HepG2 (cell line): Measurements from ENCODE around the gene FAF2. TPM values are rescaled to one million over a fixed set of nuclear protein-coding genes. Genes with fewer than 3 reads are reported as not detected.

Experiments
- ATAC-seq: fragments of 200-7000 bp; cut with Tn5 transposase; 3 replicates; pipeline ENCODE4 v1.9.1; 2020; ENCODE audit warnings: mild to moderate bottlenecking, moderate library complexity
- BruUV-seq: library from RNA; stranded (reverse); fragments of 400-500 nt; replicated peaks from 2 replicates; lab custom pipeline; 2021; lab: Mats Ljungman, UMichigan
- CTCF ChIA-PET: fragments of 300-600 bp; formaldehyde crosslinking; extraction: SDS; loops from one replicate; lab custom pipeline; 2021; ENCODE audit warnings: low total read pairs, inconsistent platforms, low intra/inter-chr PET ratio; lab: Yijun Ruan, JAX
- POLR2A ChIA-PET: fragments of 350-600 bp; sonication (Branson Sonifier 250); formaldehyde crosslinking; loops from one replicate; lab custom pipeline; 2020; ENCODE audit warnings: antibody characterized with exemption, inconsistent platforms; lab: Yijun Ruan, JAX
- DNase-seq: peaks from one replicate; pipeline ENCODE4 v3.0.0-alpha.2; 2015; ENCODE audit warnings: low spot score
- FAIRE-seq: peaks from 3 replicates; lab custom pipeline; 2011; peaks lifted over from hg19 to GRCh38; lab: Jason Lieb, UNC
- H2AFZ ChIP-seq: one replicate; pipeline ENCODE4 v1.6.1; 2011; ENCODE audit warnings: low read length, inconsistent platforms
- H3K27ac ChIP-seq: fragments of 300-600 bp; 3 replicates; pipeline ENCODE4 v1.8.0; 2011; ENCODE audit warnings: mixed run types, mild to moderate bottlenecking, mixed read lengths, low read length, inconsistent platforms; ENCODE audit not compliant: insufficient read depth; ENCODE audit errors: extremely low read length
- H3K27me3 ChIP-seq, 2 experiments: fragments of 200-600 bp in 1 of 2; 2 replicates in 1 of 2; 3 replicates in 1 of 2; pipeline versions ENCODE4 v1.6.0 to v1.8.0; 2011; ENCODE audit warnings: low read length in 2 of 2, mild to moderate bottlenecking in 2 of 2, moderate library complexity in 2 of 2, inconsistent platforms in 1 of 2; ENCODE audit not compliant: insufficient read depth in 2 of 2, control insufficient read depth in 1 of 2
- H3K36me3 ChIP-seq, 2 experiments: fragments of 200-600 bp in 1 of 2; replicated peaks in 1 of 2; 2 replicates in 1 of 2; 3 replicates in 1 of 2; pipeline versions ENCODE4 v1.5.1 to v1.8.0; 2011; ENCODE audit warnings: low read length in 2 of 2, inconsistent platforms in 1 of 2; ENCODE audit not compliant: insufficient read depth in 2 of 2, control insufficient read depth in 1 of 2
- H3K4me1 ChIP-seq: 2 replicates; pipeline ENCODE4 v1.5.1; 2012; ENCODE audit warnings: low read length, inconsistent platforms; ENCODE audit not compliant: insufficient read depth
- H3K4me2 ChIP-seq: 2 replicates; pipeline ENCODE4 v1.6.0; 2011; ENCODE audit warnings: low read depth, low read length, inconsistent platforms
- H3K4me3 ChIP-seq, 3 experiments: fragments of 200-600 bp in 1 of 3; sonication (generic), shearing (Covaris generic) in 1 of 3; replicated peaks in 1 of 3; 2 replicates each; pipeline ENCODE4 v1.5.1; 2011 to 2016; ENCODE audit warnings: low read length in 3 of 3, inconsistent platforms in 2 of 3, low read depth in 2 of 3, mild to moderate bottlenecking in 2 of 3, control low read depth in 1 of 3, mixed read lengths in 1 of 3; ENCODE audit not compliant: insufficient read depth in 1 of 3
- H3K79me2 ChIP-seq: one replicate; pipeline ENCODE4 v1.6.1; 2011; ENCODE audit warnings: low read length, inconsistent platforms; ENCODE audit not compliant: insufficient read depth
- H3K9ac ChIP-seq: 2 replicates; pipeline ENCODE4 v1.6.0; 2011; ENCODE audit warnings: mild to moderate bottlenecking, low read depth, low read length, inconsistent platforms; ENCODE audit not compliant: insufficient read depth
- H3K9me3 ChIP-seq: 2 replicates; pipeline ENCODE4 v1.5.1; 2012; ENCODE audit warnings: mild to moderate bottlenecking, low read length
- H4K20me1 ChIP-seq: 2 replicates; pipeline ENCODE4 v1.6.0; 2011; ENCODE audit warnings: inconsistent platforms, mild to moderate bottlenecking, low read length, moderate library complexity; ENCODE audit not compliant: insufficient read depth
- CCAR2 ChIP-seq: fragments of 200-400 bp; formaldehyde crosslinking; optimal IDR thresholded peaks from 2 replicates; pipeline ENCODE3; 2018; ENCODE audit warnings: low read depth, mild to moderate bottlenecking, low read length, moderate library complexity
- ELF3 ChIP-seq: IDR thresholded peaks from 2 replicates; pipeline ENCODE4 v1.6.1; 2016; ENCODE audit warnings: missing genetic modification reagents, missing compliant biosample characterization
- MIER2 ChIP-seq: IDR thresholded peaks from 2 replicates; pipeline ENCODE4 v1.6.1; 2016; ENCODE audit warnings: missing biosample characterization, missing genetic modification reagents
- ZNF512B ChIP-seq: sonication (generic); formaldehyde crosslinking; IDR thresholded peaks from 2 replicates; pipeline ENCODE4 v1.5.1; 2020; ENCODE audit warnings: missing genetic modification reagents, mild to moderate bottlenecking, borderline replicate concordance
- ZNF577 ChIP-seq: sonication (generic); formaldehyde crosslinking; IDR thresholded peaks from 2 replicates; pipeline ENCODE4 v1.4.0; 2020; ENCODE audit warnings: mild to moderate bottlenecking, low read depth, missing genetic modification reagents, borderline replicate concordance
- WGBS: methylation state at CpG from one replicate; pipeline ENCODE4 v1.1.6; 2017; ENCODE audit warnings: low lambda C conversion rate; 5-methylcytosine and 5-hydroxymethylcytosine counted together
- in situ Hi-C: cut with HindIII; loops from 2 replicates; pipeline ENCODE4 v1.10.0; 2017; ENCODE audit warnings: low pct_unique_long_range_greater_than_20kb; ENCODE audit not compliant: extremely low pct_ligation_motif_present
- intact Hi-C: fragments of 100-400 bp; cut with micrococcal nuclease; formaldehyde crosslinking; loops from one replicate; pipeline ENCODE4 v1.10.0; 2022; ENCODE audit not compliant: unreplicated experiment
- polyA plus RNA-seq, 8 experiments: library from polyadenylated mRNA; depleted of rRNA in 3 of 8; stranded (reverse) in 7 of 8; unstranded in 1 of 8; fragments of >200 nt; fragmentation: Illumina TruSeq in 4 of 8; extraction: Trizol in 4 of 8; gene quantifications; 2 replicates each; pipeline versions ENCODE4 v1.2.1 to v1.2.3, GENCODE V29; 2011 to 2016; ENCODE audit warnings: low read depth in 4 of 8, missing spikeins in 1 of 8, mixed read lengths in 1 of 8; ENCODE audit not compliant: insufficient read depth in 1 of 8
- total RNA-seq, 5 experiments: library from RNA; depleted of rRNA; stranded (reverse); fragments of >200 nt; fragmentation: Illumina TruSeq; extraction: Trizol; gene quantifications; 2 replicates each; pipeline ENCODE4 v1.2.3, GENCODE V29; 2016; ENCODE audit warnings: low read depth in 1 of 5

FAF2 gene
- total and polyA plus RNA-seq, 2 of the 13 experiments (the other 11 are each of a cell fraction or from before 2014, with no cell fraction given) = 27.8 to 34.3 TPM

GRCh38 chr5:176463113-176463764 lies 15.1 kb downstream of the FAF2 start:
- Histone ChIP-seq H3K9me3 (no peaks in the 10 kb centered on the region), H3K4me2 (no peak overlapping the region), H3K36me3 (peaks cover 0 to 6% of the 10 kb centered on the region in 2 experiments; a peak in 2 of 5 replicates), H3K4me1 (peaks cover 22% of the 10 kb centered on the region), H3K4me3 (no peak overlapping the region), H4K20me1 (0 out of 2 replicates have a peak, but pooled peaks cover 7% of the 10 kb centered on the region), H3K79me2 (peaks cover 61% of the 10 kb centered on the region), H3K27me3 (no peaks in the 10 kb centered on the region), H3K27ac (no peak overlapping the region), H3K9ac (no peak overlapping the region), H2AFZ (no peak overlapping the region)
- DNase-seq (no peak), FAIRE-seq (no peak), ATAC-seq (no peak)
- no TSS peak for BruUV-seq
- POLR2A ChIA-PET = interaction anchor here (0.9 kb wide), 1 partner anchor 11 kb away, joined by 3 read pairs; no protein-coding TSS in a partner anchor
- TF ChIP-seq ELF3 (CRISPR knock-in tag) (no peak), CCAR2 (no peak), MIER2 (no peak), ZNF577 (CRISPR knock-in tag) (no peak), ZNF512B (CRISPR knock-in tag) (no peak)
- 97% methylated on average over 7 of the region's 7 CpGs for WGBS
- in situ Hi-C loops = no loop called here
- CTCF ChIA-PET = no interaction called here
- intact Hi-C loops = no loop called here
